ENCODE results near the gene MOB3C. TPM values are rescaled to one million over a fixed set of nuclear protein-coding genes. Genes with fewer than 3 reads are reported as not detected.
A peak's percentile ranks its signal among the peaks of the same experiment; 100 is the strongest.

MOB3C gene
- polyA plus RNA-seq, 1 of the 3 experiments (the other 2 are of a cell fraction): 8.6 TPM

DNA sequence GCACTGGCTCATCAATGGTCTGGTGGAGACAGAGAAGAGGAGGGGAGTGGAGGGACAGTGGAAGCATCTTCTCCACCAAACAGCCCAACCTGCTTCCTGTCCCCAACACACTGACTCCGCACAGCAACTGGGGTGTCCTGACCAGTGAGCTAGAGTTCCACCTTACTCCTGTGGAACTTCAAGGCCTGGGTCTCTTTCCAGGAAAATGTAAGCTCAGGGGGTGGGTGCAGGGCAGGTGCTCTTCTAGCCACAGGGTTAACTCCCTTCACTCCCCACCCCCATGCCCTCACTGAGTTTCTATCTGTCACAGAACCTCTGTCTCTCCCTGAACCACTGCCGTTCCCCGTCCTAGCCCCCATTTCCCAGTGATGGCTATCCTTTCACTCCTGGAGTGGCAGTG lies 876 bp downstream of the MOB3C start (continued):
- TF ChIP-seq, protein P1, sequence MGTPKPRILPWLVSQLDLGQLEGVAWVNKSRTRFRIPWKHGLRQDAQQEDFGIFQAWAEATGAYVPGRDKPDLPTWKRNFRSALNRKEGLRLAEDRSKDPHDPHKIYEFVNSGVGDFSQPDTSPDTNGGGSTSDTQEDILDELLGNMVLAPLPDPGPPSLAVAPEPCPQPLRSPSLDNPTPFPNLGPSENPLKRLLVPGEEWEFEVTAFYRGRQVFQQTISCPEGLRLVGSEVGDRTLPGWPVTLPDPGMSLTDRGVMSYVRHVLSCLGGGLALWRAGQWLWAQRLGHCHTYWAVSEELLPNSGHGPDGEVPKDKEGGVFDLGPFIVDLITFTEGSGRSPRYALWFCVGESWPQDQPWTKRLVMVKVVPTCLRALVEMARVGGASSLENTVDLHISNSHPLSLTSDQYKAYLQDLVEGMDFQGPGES (IDR thresholded peaks at IDR 0.05; ENCODE audit: low read depth, low read length): no peak
- TF ChIP-seq EZH2phosphoT487 (IDR thresholded peaks at IDR 0.05; ENCODE audit: borderline replicate concordance, low read depth) (no peak), FOXM1 (IDR thresholded peaks at IDR 0.05; ENCODE audit: low read depth) (no peak), FOSL2 (IDR thresholded peaks at IDR 0.05; ENCODE audit: borderline replicate concordance, low read depth) (no peak)

DNA sequence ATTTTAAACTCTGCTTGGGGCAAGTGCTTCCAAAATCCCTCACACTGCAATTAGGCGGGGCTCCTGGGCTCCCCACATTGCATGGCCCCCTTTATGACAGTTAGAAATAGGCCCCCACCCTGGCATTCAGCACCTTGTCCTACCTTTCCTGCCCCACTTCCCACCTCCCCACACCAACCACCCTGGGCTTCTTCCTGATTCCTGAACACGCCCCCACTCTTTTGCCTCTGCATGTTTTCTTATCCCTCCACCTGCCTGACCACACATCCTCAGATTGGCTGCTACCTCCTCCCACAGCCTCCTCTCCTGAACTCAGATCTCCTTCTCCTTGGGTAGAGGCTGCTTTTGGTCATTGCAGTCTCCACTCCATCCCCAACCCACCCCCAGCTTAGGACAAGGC lies 1.5 kb downstream of the MOB3C start:
- Histone ChIP-seq H3K27ac (ENCODE audit: low read depth in 2 of 2, low read length in 1 of 2) (no peak overlapping the region), H4K20me1 (ENCODE audit: insufficient read depth) (no peaks in the 10 kb centered on the region), H3K9me3 (no peaks in the 10 kb centered on the region), H3K36me3 (replicated peaks in 1 of 2; ENCODE audit: control insufficient read depth in 1 of 2, insufficient read depth in 2 of 2, low read length in 1 of 2) (no peaks in the 10 kb centered on the region), H3K9ac (no peak overlapping the region; the same call in 1 of the 2 replicates), H3K4me1 (ENCODE audit: control insufficient read depth in 1 of 2, insufficient read depth in 2 of 2, low read depth in 1 of 2, low read length in 1 of 2) (peaks cover 8 to 29% of the 10 kb centered on the region in 2 experiments; a peak in 2 of 4 replicates), H2AFZ (ENCODE audit: low read depth) (no peak overlapping the region), H3K27me3 (ENCODE audit: insufficient read depth) (no peaks in the 10 kb centered on the region), H3F3A (replicated peaks; ENCODE audit: insufficient read depth) (peaks cover 3% of the 10 kb centered on the region), H3K4me2 (peak overlapping the region; percentile 99), H3K4me3 (ENCODE audit: low read depth in 2 of 2, low read length in 1 of 2) (peak overlapping the region in 1 of 2 experiments; percentile 69; a peak in 1 of 4 replicates), H3K9me2 (no peaks in the 10 kb centered on the region), H3K79me2 (ENCODE audit: insufficient read depth) (no peaks in the 10 kb centered on the region; the same call in 1 of the 2 replicates)
- WGBS (ENCODE audit: low lambda C conversion rate): 98% methylated on average over 2 of the region's 2 CpGs
- no peak for DNase-seq
- ChIA-PET CTCF (interaction anchor here (4.9 kb wide), 1 partner anchor 12 kb away, joined by 36 read pairs; the partner anchor contains the start of gene MKNK1), POLR2A (interaction anchor here (1.6 kb wide), 1 partner anchor 11 kb away, joined by 4 read pairs; the partner anchor contains the start of gene MKNK1)
- no peak for TF ChIP-seq SIN3A (IDR thresholded peaks at IDR 0.05; ENCODE audit: borderline replicate concordance, low read depth, low read length)
- TF ChIP-seq, protein P2, sequence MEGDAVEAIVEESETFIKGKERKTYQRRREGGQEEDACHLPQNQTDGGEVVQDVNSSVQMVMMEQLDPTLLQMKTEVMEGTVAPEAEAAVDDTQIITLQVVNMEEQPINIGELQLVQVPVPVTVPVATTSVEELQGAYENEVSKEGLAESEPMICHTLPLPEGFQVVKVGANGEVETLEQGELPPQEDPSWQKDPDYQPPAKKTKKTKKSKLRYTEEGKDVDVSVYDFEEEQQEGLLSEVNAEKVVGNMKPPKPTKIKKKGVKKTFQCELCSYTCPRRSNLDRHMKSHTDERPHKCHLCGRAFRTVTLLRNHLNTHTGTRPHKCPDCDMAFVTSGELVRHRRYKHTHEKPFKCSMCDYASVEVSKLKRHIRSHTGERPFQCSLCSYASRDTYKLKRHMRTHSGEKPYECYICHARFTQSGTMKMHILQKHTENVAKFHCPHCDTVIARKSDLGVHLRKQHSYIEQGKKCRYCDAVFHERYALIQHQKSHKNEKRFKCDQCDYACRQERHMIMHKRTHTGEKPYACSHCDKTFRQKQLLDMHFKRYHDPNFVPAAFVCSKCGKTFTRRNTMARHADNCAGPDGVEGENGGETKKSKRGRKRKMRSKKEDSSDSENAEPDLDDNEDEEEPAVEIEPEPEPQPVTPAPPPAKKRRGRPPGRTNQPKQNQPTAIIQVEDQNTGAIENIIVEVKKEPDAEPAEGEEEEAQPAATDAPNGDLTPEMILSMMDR (IDR thresholded peaks at IDR 0.05): no peak
- TF ChIP-seq RFX5 (IDR thresholded peaks at IDR 0.05; ENCODE audit: low read length): no peak
- TF ChIP-seq RXRA (IDR thresholded peaks at IDR 0.05; ENCODE audit: borderline replicate concordance, low read depth): no peak
- no peak for TF ChIP-seq NRF1 (IDR thresholded peaks at IDR 0.05; ENCODE audit: low read depth, low read length)
- no peak for TF ChIP-seq GABPA (IDR thresholded peaks at IDR 0.05; ENCODE audit: low read depth)
- no peak for TF ChIP-seq RAD21 (IDR thresholded peaks at IDR 0.05; ENCODE audit: low read length)
- TF ChIP-seq, protein P1 (IDR thresholded peaks at IDR 0.05; ENCODE audit: low read depth, low read length): no peak
- TF ChIP-seq, protein P3, sequence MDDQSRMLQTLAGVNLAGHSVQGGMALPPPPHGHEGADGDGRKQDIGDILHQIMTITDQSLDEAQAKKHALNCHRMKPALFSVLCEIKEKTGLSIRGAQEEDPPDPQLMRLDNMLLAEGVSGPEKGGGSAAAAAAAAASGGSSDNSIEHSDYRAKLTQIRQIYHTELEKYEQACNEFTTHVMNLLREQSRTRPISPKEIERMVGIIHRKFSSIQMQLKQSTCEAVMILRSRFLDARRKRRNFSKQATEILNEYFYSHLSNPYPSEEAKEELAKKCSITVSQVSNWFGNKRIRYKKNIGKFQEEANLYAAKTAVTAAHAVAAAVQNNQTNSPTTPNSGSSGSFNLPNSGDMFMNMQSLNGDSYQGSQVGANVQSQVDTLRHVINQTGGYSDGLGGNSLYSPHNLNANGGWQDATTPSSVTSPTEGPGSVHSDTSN (IDR thresholded peaks at IDR 0.05): no peak
- TF ChIP-seq GATA2 (CRISPR knock-in tag; IDR thresholded peaks at IDR 0.05): no peak
- no peak for TF ChIP-seq MXI1 (IDR thresholded peaks at IDR 0.05; ENCODE audit: low read depth, low read length)
- no peak for TF ChIP-seq FOXJ3 (CRISPR knock-in tag; IDR thresholded peaks at IDR 0.05)
- TF ChIP-seq JUND (IDR thresholded peaks at IDR 0.05): no peak
- TF ChIP-seq MEF2A (IDR thresholded peaks at IDR 0.05; ENCODE audit: borderline replicate concordance, low read depth): no peak
- no peak for TF ChIP-seq EZH2phosphoT487 (IDR thresholded peaks at IDR 0.05; ENCODE audit: borderline replicate concordance, low read depth)
- TF ChIP-seq, protein P4, sequence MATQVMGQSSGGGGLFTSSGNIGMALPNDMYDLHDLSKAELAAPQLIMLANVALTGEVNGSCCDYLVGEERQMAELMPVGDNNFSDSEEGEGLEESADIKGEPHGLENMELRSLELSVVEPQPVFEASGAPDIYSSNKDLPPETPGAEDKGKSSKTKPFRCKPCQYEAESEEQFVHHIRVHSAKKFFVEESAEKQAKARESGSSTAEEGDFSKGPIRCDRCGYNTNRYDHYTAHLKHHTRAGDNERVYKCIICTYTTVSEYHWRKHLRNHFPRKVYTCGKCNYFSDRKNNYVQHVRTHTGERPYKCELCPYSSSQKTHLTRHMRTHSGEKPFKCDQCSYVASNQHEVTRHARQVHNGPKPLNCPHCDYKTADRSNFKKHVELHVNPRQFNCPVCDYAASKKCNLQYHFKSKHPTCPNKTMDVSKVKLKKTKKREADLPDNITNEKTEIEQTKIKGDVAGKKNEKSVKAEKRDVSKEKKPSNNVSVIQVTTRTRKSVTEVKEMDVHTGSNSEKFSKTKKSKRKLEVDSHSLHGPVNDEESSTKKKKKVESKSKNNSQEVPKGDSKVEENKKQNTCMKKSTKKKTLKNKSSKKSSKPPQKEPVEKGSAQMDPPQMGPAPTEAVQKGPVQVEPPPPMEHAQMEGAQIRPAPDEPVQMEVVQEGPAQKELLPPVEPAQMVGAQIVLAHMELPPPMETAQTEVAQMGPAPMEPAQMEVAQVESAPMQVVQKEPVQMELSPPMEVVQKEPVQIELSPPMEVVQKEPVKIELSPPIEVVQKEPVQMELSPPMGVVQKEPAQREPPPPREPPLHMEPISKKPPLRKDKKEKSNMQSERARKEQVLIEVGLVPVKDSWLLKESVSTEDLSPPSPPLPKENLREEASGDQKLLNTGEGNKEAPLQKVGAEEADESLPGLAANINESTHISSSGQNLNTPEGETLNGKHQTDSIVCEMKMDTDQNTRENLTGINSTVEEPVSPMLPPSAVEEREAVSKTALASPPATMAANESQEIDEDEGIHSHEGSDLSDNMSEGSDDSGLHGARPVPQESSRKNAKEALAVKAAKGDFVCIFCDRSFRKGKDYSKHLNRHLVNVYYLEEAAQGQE (IDR thresholded peaks at IDR 0.05; ENCODE audit: low read depth, low read length): no peak
- TF ChIP-seq SMC3 (IDR thresholded peaks at IDR 0.05; ENCODE audit: low read depth, low read length): no peak
- no peak for TF ChIP-seq TEAD4 (IDR thresholded peaks at IDR 0.05; ENCODE audit: borderline replicate concordance, insufficient read depth)
- no peak for TF ChIP-seq POLR2AphosphoS5 (IDR thresholded peaks at IDR 0.05; ENCODE audit: low read depth, low read length)
